Mononuclear cell (primary cell): ENCODE measurements around the gene HS1BP3. TPM values are rescaled to one million over a fixed set of nuclear protein-coding genes. Genes with fewer than 3 reads are reported as not detected.

Source experiments
- H3K27me3 ChIP-seq: 2 replicates; pipeline ENCODE4 v1.6.0; 2011; ENCODE audit warnings: low read length, control low read depth; ENCODE audit not compliant: insufficient read depth
- H3K4me1 ChIP-seq: 2 replicates; pipeline ENCODE4 v1.5.1; 2011; ENCODE audit warnings: mild to moderate bottlenecking, low read length, control low read depth; ENCODE audit not compliant: insufficient read depth
- H3K4me3 ChIP-seq: 2 replicates; pipeline ENCODE4 v1.5.1; 2011; ENCODE audit warnings: mild to moderate bottlenecking, low read length, moderate library complexity
- H3K9me3 ChIP-seq: 2 replicates; pipeline ENCODE4 v1.5.1; 2011; ENCODE audit warnings: low read depth, mild to moderate bottlenecking, control low read depth, low read length
- total RNA-seq: library from RNA; depleted of rRNA; stranded (reverse); fragments of >200 nt; gene quantifications from one replicate; pipeline ENCODE4 v1.2.3, GENCODE V29; 2012

Gene HS1BP3
- total RNA-seq, 1 donor: 10.2 TPM

GRCh38 chr2:20669562-20670314 is 18.8 kb upstream of the HS1BP3 start:
- peaks cover 79% of the 10 kb centered on the region for H3K27me3 ChIP-seq
- peaks cover 39% of the 10 kb centered on the region for H3K4me1 ChIP-seq
- H3K9me3 ChIP-seq: no peaks in the 10 kb centered on the region
- H3K4me3 ChIP-seq: no peak overlapping the region

GRCh38 chr2:20668871-20669475 is 18.1 kb upstream of the HS1BP3 start:
- Histone ChIP-seq H3K9me3 (no peaks in the 10 kb centered on the region), H3K4me1 (peaks cover 39% of the 10 kb centered on the region), H3K27me3 (peaks cover 85% of the 10 kb centered on the region), H3K4me3 (no peak overlapping the region)

- Histone ChIP-seq H3K27me3 (peaks cover 85% of the 10 kb centered on the region), H3K4me3 (no peak overlapping the region), H3K9me3 (no peaks in the 10 kb centered on the region), H3K4me1 (peaks cover 39% of the 10 kb centered on the region)
Observed at GRCh38 chr2:20668451-20668850, 17.6 kb upstream of the HS1BP3 start.

GRCh38 chr2:20667531-20668401 is 16.9 kb upstream of the HS1BP3 start:
- peak overlapping the region; percentile 10 for H3K4me3 ChIP-seq
- H3K9me3 ChIP-seq: no peaks in the 10 kb centered on the region
- H3K4me1 ChIP-seq: peaks cover 39% of the 10 kb centered on the region
- H3K27me3 ChIP-seq: peaks cover 87% of the 10 kb centered on the region

GRCh38 chr2:20667151-20667530 is 16.2 kb upstream of the HS1BP3 start:
- H3K27me3 ChIP-seq: peaks cover 87% of the 10 kb centered on the region
- H3K4me3 ChIP-seq: no peak overlapping the region
- H3K9me3 ChIP-seq: no peaks in the 10 kb centered on the region
- peaks cover 39% of the 10 kb centered on the region for H3K4me1 ChIP-seq

GRCh38 chr2:20666304-20667150 is 15.6 kb upstream of the HS1BP3 start, which contains the start of gene GDF7:
Gene GDF7, plus strand, starts transcription at chr2:20667144. Its CDS starts 96 bp downstream, at chr2:20667240.
- Histone ChIP-seq H3K4me3 (peak within 1 kb of the TSS; percentile 10), H3K4me1 (peaks cover 36% of the 10 kb centered on the region), H3K9me3 (no peaks in the 10 kb centered on the region), H3K27me3 (peaks cover 85% of the 10 kb centered on the region)

GRCh38 chr2:20666005-20666303 is 15.1 kb upstream of the HS1BP3 start:
- peaks cover 83% of the 10 kb centered on the region for H3K27me3 ChIP-seq
- no peak overlapping the region for H3K4me3 ChIP-seq
- no peaks in the 10 kb centered on the region for H3K9me3 ChIP-seq
- peaks cover 34% of the 10 kb centered on the region for H3K4me1 ChIP-seq

GRCh38 chr2:20665243-20666004 is 14.5 kb upstream of the HS1BP3 start:
- Histone ChIP-seq H3K4me1 (peaks cover 31% of the 10 kb centered on the region), H3K4me3 (no peak overlapping the region), H3K9me3 (no peaks in the 10 kb centered on the region), H3K27me3 (peaks cover 85% of the 10 kb centered on the region)

- peaks cover 25% of the 10 kb centered on the region for H3K4me1 ChIP-seq
- H3K9me3 ChIP-seq: no peaks in the 10 kb centered on the region
- H3K27me3 ChIP-seq: peaks cover 80% of the 10 kb centered on the region
- H3K4me3 ChIP-seq: no peak overlapping the region
Observed at GRCh38 chr2:20664431-20665242, 13.7 kb upstream of the HS1BP3 start.

- Histone ChIP-seq H3K4me3 (no peak overlapping the region), H3K27me3 (peaks cover 78% of the 10 kb centered on the region), H3K9me3 (no peaks in the 10 kb centered on the region), H3K4me1 (peaks cover 22% of the 10 kb centered on the region)
Observed at GRCh38 chr2:20664071-20664390, 13.1 kb upstream of the HS1BP3 start.

- no peak overlapping the region for H3K4me3 ChIP-seq
- peaks cover 22% of the 10 kb centered on the region for H3K4me1 ChIP-seq
- peaks cover 75% of the 10 kb centered on the region for H3K27me3 ChIP-seq
- no peaks in the 10 kb centered on the region for H3K9me3 ChIP-seq
Observed at GRCh38 chr2:20663196-20664070, 12.5 kb upstream of the HS1BP3 start.

- H3K27me3 ChIP-seq: peaks cover 65% of the 10 kb centered on the region
Observed at GRCh38 chr2:20662308-20662937, 11.5 kb upstream of the HS1BP3 start.

More at GRCh38 chr2:20662308-20662937, 11.5 kb upstream of the HS1BP3 start:
- H3K4me3 ChIP-seq: no peak overlapping the region
- H3K4me1 ChIP-seq: peaks cover 18% of the 10 kb centered on the region
- H3K9me3 ChIP-seq: no peaks in the 10 kb centered on the region
